ENCODE measurements around the gene RPL10A.

RPL10A gene

DNA sequence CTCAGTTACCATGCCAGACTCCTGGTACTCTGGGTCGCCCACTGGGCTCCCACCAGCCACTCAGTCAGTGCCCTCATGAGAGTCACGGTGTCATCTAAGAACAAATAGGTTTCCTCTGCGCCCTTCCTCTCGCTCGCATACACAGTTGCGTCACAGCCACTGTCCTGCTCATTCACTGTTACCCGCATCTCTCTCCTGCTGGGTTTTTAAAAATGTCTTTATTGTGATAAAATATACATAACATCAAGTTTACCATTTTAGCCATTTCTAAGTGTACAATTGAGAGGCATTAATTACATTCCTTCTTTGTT, 24.7 kb downstream of the RPL10A start:
- no peak for DNase-seq (ENCODE audit: low spot score)

DNA sequence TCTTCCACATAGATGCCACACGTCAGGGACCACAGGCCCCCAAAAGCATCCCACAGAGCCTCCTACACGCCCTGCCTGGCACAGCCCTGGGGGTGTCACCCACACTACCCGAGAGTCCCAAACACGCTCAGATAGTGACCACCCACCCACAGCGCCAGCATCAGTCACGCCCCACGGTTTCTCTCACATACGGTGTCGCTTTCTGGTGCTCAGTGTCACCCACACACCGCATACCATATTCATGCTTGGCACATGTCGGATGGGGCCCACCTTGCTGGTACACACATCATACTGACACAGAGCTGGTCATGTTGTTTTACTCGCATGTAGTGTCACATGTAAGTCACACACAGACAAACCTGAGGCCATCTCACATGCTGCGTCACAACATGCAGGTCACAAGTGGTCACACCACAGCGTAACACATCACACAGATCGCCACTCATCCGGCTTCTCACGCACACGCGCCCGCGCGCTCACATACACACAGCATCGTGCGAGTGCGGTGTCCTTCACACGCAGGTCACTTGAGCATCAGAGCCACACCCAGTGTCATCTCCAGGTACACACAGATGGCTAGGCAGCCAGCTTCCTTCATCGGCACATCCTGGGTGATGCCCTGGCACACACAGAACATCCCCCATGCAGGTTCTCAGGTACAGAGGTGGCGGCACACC, 25.2 kb downstream of the RPL10A start:
- DNase-seq (ENCODE audit: low spot score), result no peak

DNA sequence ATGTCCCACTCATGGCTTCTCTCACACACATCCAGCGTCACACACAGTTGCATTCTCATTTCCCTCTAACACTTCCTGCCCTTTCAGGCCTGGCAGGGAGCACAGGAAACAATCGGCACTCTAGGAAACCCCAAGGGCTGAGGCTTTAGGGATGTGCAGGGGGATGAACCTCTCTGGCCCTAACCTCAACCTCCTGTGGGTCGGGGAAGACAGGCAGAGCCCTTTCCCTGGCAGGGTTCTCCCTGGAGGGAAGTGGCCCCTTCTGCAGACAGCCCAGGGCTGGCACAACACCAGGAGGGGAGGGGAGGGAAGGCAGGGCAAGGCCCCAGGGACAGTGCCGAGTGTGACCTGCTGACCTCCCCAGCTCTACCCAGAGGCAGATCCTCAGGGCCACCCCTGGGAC, 26.0 kb downstream of the RPL10A start:
- peak; percentile 48 for DNase-seq (ENCODE audit: low spot score)

DNA sequence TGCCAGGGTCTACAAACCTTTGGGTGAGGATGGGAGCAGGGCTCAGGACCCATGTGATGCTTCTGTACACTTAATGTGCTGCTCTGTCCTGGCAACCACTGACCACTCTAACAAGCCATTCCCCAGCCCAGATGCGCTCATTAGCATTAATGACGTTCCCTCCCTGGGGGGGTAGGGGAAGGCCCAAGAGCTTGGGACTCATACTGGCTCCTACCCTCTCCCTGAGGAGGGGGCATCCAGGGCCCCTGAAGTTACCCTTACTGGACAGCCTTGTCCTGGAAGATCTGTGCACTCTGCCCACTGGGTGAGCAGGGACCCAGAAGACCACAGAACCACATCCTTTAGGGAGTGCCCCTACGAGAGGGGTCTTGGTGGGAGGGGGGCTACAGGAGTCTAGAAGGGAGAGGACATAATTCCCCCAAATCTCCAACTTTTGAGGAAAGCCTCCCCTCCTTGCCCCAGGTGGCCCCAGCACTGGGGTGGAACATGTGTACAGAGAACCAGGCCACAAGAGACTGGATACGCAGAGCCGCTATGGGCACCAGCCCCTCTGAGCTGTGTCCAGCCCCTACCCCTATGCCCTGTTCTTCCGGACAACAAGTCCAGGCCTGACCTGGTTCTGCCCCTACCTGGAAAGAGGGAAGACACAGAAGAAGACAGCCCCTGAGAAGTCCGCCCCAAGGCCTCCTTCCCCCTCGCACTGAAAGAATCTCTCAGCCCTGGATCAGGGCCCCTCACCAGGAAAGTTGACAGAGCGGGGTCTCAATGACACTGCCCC, 27.2 kb downstream of the RPL10A start:
- DNase-seq (ENCODE audit: low spot score), result no peak

DNA sequence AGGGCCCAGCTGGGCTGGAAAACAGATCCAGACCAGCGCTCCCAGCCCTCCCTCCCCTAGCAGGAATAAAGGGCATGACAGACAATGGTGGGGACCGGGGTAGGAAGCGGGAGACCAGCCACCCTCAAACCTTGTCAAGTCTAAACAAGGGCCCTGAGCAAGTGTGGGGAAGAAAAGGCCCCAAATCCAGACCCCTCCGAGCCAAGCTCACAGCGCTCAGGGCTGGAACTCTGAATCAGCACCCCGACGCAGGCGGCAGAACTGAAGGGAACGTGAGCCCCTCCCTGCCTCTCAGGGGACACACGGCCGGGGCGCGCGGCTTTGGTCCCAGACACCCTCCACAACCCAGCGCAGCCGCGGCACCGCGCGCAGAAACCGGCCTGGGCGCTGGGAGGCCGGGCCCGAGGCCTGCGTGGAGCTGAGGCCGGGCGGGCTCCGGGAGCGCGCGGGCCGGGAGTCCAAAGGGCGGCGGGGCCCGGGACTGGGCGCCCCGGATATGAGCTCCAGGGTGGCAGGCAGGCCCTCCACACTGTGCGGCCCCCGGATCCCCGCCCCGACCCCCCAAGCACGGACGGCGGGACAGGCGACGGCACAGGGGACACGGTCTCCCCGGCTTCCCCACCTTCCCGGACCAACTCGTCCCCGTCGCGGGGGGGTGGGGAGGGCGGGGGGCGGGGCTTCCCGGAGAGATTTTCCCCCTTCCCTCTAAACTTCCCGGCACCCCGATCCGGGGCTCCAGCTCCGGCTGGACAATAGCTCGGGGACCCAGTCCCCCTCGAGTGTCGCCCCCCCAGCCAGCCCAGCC, 28.0 kb downstream of the RPL10A start:
- DNase-seq (ENCODE audit: low spot score), result peak; percentile 67

DNA sequence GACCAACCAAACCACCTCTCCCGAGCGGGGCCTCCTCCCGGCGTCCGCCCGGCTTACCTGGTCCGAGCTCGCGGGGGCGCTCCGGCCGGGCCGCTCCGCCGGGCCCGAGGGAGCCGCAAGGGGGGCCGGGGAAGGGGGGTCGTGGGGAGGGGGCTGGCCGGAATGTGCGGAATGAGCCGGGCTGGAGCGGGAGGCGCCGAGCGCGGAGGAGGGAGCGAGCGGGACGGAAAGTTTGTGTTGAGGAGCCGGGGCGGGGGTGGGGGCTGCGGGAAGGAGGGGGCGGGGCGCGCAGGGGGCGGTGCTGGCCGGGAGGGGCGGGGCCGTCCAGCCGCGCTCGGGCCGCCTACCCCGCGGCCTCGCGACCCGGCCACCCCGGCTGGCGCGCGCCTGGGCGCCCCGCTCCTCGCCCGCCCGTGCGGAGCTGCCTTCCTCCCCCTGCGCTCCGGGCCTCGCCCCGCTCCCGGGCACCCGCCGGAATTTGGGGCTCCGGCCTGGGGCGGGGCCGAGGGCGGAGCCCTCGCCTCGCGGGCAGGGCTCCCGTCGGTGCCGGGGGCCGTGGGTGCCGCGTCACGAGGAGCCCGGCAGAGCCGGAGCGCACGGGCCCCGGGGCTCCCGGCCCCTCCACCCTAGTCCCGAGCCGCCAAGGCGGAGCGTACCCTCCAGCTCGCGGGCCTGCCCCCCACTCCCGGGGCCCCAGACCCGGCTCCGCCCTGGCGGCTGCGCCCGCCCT, 28.8 kb downstream of the RPL10A start, which contains the start of gene TEAD3:
Gene TEAD3 (minus strand): TSS at position 239 of the 730 bp plus-strand sequence.
- DNase-seq (ENCODE audit: low spot score), result peak; percentile 92

DNA sequence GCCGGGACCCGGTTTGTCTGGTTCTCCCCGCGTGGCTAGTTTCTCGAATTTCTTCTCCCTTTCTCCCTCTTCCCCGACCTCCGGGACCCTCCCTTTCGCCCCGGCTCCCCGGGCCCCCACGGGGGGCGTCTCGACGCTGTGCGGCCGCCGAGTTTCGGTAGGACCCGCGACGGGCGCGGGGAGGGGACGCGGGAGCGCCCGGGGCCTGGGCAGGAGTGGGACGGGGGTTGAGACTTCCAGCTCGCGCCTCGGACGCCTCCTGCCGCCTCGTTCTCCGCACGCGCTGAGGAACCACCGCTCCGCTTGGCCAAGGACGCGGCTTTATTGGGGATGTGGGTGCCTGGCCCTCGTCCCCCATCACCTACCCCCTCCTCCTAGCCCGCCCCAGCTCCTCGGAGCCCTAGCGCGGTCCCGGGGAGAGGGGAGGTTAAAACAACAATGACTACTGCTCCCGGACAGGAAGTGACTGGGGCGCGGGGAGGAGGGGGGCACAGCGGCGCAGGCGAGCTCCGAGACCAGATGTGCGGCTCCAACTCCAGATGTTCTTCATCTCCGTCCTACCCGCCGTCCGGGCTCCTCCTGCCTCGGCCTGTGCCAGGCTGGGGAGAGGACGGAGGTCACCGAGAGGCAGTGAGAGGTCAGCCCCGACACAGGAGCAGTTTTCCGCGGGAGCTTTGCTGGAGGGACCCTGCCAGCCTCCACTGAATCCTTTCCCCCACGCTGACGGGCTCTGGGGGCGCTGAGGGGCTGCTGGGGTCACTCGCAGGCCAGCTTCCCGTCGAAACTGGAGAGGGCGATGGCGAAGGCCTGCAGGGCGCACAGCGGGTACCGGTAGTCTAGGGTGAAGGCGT, 29.6 kb downstream of the RPL10A start:
- DNase-seq (ENCODE audit: low spot score), result peak; percentile 76

DNA sequence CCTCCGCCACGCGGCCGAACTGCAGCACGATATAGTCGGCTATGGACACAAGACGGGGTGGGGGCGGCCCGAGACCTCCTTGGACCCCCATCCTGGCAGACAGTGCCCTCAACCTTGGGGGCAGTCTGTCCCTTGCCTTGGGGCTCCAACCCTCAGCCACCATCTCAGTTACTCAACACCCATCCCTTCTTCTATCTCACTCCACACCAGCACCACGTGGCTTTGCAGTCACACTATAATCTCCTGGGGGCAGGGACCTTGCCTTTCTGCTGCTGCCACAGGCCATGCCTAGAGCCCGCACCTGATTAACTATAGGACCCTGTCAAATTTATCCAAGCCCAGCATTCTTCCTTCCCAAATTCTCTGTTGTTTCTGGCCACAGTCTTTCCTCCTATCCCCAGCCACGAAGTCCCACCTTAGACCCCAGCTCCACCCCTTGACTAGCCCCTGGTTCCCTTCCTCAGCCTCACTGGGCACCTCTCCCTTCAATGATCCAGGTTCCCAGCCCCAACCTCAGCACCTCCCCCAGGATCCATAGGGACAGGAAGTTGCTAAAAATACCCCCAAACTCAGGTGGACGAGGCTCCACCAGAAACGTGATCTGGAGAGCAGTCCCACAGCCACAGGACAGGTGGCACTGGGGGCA, 30.3 kb downstream of the RPL10A start:
- no peak for DNase-seq (ENCODE audit: low spot score)

DNA sequence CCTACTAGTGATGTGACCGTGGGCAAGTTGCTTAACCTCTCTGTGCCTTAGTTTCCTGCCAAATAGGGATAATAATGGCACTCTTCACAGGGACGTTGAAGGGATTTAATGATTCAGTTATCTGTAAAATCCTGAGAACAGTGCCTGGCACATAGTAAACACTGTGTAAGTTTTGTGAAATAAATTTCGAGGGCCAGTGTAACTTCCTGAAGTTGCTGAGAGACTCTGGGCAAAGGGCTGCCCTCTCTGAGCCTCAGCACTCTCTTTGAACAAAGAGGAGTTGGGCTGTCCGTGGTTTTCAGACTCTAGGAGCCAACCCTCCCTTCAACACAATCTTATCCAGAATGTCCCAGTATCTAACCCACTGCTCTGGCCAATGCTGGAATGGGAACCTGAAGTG, 31.2 kb downstream of the RPL10A start:
- DNase-seq (ENCODE audit: low spot score), result no peak

DNA sequence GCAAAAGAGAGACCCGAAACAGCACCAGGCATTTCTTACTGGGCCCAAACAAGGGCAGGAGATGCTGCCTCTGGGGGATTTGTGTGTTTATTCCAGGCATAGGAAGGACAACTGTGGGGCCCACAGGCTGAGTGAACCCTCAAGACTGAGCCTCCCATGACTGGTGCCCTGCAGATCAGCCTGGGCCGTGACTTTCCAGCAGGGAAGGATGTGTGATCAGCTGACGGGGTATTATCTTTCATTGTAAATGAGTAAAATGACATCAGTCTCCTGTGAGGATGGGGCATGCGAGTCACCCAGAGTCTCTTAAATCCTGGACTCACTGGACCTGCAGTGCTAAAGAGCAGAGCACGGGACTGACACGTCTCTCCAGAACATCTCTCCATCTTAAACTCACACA, 32.6 kb downstream of the RPL10A start:
- peak; percentile 39 for DNase-seq (ENCODE audit: low spot score)

DNA sequence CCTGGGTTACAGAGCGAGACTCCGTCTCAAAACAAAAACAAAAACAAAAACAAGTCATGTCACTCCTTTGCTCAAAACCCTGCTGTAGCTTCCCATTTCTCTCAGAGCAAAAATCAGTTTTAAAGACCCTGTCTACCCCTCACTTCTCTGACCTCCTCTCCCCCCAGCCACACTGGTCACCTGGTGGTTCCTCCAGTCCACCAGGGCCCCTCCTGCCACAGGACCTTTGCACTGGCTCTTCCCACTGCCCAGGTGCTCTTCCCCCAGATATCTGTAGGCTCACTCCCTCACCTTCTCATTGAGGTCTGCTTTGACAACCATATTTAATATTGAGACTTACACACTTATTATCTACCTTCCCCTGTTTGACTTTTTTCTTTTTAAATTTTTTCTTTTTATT, 33.6 kb downstream of the RPL10A start:
- DNase-seq (ENCODE audit: low spot score), result no peak

DNA sequence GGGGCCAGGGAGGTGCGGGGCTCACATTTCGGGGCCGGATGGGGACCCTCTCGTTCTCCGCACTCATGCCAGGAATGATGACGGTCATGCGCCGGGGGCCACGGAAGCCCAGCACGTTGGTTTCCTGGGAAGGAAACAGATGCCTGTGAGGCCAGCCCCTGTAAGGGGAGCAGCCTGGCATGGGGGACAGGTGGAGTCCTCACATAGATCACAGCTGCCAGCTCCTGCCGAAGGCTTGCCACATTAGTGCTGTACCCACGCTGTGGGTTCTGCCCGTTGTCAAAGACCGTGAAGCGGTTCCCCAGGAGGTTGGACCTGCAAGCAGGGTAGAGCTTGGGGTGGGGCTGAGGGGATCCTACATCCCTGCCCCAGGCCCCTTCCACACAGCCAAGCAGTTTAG, 35.3 kb downstream of the RPL10A start:
- no peak for DNase-seq (ENCODE audit: low spot score)

DNA sequence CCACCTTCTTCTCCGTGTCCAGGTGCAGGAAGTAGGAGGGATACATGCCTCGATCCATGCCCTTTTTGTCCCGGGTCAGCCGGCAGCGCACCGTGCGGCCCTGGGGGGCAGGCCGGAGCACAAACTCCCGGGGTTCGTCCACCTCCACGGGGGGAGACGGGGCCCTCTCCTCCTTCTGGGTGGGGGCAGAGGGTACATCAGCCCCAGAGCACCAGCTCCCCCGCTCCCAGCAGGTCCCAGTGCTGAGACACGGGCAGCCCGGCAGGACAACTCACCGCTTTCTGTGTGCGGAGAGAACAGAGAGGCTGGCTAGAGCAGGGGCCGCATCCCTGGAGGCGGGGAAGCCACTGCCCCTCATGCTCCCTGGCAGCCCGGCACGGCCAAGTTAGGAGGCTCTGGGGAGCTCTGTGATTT, 37.8 kb downstream of the RPL10A start:
- no peak for DNase-seq (ENCODE audit: low spot score)

DNA sequence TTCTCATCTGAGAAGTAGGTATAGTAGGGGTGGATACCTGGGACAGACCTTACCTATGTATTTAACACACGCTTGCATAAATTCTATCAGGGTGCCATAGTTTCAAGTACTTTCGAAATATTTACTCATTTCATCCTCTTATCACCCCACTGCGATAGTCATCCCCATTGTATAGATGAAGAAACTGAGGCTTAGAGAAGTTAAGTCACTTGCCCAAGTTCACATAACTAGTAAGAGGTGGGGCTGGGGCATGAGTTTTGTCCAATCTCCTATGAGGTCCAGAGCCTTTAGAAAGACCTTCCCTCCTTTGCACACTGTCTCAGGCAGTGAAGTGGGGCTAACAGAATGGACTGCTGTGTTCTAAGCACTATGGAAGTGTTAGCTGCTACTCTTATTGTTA, 38.3 kb downstream of the RPL10A start:
- no peak for DNase-seq (ENCODE audit: low spot score)

DNA sequence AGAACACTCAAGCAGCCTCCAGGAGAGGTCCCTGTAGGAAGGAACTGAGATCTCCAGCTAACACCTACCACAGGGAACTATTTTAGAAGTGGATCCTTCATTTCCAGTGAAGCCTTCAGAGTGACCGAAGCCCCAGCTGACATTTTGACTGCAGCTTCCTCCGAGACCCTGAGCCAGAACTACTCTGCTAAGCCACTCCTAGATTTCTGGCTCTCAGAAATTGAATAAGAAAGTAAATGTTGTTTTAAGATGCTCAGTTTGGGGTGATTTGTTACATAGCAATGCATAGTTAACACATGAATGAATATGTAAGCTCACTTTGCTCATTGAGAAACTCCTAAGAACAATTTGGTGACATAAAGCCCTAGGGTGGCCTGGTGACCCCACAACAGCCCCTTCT, 39.0 kb downstream of the RPL10A start:
- DNase-seq (ENCODE audit: low spot score), result no peak

DNA sequence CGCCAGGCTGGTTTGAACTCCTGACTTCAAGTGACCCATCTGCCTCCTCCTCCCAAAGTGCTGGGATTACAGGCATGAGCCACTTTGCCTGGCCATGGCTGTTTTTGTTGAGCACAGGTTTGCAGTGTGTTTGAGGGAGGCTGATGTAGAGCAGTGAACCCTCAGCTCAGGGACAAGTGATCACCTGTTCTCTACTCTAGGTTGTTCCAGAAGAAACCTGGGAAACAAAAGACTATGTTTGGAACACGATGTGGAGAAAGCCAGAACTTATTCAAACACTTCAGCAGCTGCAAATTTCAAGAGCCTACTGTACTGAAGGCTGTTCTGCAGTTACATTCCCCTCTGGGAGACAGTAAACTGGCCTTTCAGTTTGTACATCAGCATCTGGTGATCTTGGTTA, 39.8 kb downstream of the RPL10A start:
- no peak for DNase-seq (ENCODE audit: low spot score)

DNA sequence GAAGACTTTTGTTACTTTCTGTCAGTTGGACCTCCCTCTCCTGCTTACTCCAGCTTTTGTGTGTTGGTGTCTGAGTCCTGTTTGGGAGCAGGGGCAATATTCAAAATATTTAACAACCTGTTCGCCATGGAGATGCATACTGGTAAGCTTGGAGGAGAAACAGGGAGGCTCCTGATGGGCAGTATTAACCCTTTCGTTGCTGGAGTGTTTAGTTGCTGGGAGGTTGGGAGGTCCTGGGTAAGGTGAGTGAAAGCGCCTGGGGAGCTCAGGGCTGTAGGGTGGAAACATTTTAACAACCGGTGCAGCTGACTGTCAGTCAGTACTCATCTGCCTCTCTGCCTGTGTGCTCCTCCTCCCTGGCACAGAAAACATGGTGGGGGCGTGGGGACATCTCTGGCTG, 40.3 kb downstream of the RPL10A start:
- no peak for DNase-seq (ENCODE audit: low spot score)

DNA sequence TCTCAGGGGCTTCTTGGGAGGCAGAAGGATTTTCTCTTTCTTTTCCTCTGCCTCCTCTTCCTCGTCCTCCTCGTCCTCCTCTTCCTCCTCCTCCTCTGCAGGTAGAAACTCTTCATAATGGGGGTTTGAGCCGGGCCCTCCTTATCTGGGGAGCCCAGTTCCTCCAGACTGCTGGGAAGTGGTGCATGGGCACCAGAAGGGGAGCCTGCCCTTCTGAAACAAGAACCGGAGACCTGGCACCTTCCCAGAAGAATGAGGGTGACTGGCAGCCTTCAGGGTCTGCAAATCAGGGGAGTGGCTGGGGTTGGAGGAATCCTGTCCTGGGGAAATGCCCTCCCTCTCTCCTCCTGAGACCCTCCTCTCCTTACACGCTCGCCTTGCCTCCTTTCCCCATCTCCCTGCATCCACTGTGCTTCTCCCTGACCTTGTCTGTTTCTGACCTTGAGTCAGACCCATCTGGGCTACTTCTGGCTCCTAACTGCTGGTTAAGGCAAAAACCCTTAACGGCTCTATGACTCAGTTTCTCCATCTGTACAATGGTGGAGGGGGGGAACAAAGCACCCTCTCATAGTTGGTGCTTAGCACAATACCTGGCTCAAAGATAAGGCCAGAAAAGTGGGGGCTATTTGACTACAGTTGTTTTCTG, 42.8 kb downstream of the RPL10A start:
- no peak for DNase-seq (ENCODE audit: low spot score)

DNA sequence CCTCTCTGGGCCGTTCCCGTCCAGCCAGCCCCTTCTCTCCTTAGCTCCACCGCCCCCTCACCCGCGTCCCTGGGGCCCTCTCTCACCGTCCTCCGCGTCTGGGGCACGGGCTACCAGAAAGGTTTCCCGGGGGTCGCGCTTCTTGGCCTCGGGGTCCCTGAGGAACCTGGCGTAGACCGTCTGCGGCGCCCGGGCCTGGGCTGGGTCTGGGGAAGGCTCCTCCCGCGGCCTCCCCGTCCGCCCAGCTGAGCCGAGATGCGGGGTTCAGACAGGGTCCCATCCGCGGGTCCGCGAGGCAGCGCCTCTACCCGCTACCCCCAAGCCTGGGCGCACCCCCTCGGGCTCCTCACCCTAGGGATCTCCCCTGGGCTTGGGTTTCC, 43.4 kb downstream of the RPL10A start:
- no peak for DNase-seq (ENCODE audit: low spot score)

DNA sequence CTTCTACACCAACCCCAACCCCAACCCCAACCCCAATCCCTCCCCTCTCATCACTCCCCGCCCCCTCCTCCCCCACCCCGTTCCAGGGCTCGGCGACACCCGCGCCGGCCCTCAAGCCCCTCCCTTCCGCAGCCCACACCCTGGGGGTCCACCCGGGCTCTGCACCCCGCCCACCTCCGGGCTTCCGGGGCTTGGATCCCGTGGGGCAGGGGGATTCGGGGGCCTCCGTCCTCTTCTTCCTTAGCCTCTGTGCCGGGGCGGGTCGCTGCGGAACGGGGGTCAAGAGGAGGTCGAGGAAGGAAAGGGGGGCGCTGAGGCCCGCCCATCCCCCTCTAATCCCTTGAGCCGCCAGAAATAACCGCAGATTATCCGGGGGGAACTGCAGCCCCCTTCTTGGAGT, 43.8 kb downstream of the RPL10A start:
- DNase-seq (ENCODE audit: low spot score), result no peak

Measured in AG08395 (cell line).